Endothelial cell of hepatic sinusoid (primary cell): ENCODE data around the gene CD164.

Experiments
- in situ Hi-C: cut with HindIII; loops from 2 replicates; pipeline ENCODE4 v1.10.0; 2017; ENCODE audit warnings: low sequenced_read_pairs

Gene CD164

DNA sequence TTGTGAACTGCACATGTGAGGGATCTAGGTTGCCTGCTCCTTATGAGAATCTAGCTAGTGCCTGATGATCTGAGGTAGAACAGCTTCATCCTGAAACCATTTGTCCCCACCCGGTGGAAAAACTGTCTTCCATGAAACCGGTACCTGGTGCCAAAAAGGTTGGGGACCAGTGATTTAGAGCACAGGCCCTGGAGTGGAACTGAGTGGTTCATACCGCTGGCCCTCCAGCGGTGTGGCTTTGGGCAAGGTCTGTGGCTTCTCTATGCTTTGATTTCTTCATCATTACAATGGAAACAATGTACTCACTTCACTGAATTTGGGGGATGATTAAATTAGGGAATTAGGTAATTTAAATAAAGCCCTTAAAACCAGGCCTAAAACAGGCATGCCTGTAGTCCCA, 36.3 kb downstream of the CD164 start:
- in situ Hi-C loops, result no loop called here

DNA sequence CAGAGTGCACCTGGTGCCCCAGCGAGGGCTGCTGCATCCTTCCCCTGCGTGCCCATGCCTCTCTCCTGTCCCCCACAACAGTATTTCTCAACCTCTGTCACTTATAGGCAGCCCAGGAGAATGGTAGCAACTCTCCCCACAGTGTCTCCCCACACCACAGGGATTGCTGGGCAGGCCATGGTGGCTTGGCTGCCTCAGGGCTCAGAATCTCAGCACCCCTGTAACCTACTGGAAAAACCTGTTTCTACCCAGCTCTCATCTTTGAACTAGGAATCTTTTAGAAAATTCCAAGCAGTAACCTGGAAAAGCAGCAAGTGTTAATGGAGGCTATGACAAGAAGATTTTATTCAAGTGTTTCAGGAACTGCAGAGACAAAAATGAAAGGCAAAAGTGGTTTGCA, 38.0 kb downstream of the CD164 start:
- in situ Hi-C loops, result no loop called here

GRCh38 chr6:109343518-109343917, 38.7 kb downstream of the CD164 start:
- in situ Hi-C loops, result no loop called here

GRCh38 chr6:109342911-109343310, 39.4 kb downstream of the CD164 start:
- in situ Hi-C loops, result no loop called here

- in situ Hi-C loops, result no loop called here
Measured at GRCh38 chr6:109342506-109342905, 39.8 kb downstream of the CD164 start.

- in situ Hi-C loops, result no loop called here
Measured at GRCh38 chr6:109340811-109341210, 41.5 kb downstream of the CD164 start.

GRCh38 chr6:109339906-109340678, 42.2 kb downstream of the CD164 start:
- in situ Hi-C loops, result loop anchor here (10.0 kb wide), 1 partner anchor 65 kb away; no protein-coding TSS in a partner anchor

GRCh38 chr6:109336221-109336961, 45.9 kb downstream of the CD164 start:
- in situ Hi-C loops, result loop anchor here (10.0 kb wide), 1 partner anchor 68 kb away; no protein-coding TSS in a partner anchor

DNA sequence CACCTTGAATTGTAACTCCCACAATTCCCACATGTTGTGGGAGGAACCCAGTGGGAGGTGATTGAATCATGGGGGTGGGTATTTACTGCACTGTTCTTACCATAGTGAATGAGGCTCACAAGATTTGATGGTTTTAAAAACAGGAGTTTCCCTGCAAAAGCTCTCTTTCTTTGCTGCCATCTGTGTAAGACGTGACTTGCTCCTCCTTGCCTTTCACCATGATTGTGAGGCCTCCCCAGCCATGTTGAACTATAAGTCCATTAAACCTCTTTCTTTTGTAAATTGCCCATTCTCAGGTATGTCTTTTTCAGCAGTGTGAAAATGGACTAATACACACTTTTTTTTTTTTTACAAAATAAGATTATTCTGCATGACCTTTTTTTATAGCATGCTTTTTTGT, 48.4 kb downstream of the CD164 start:
- in situ Hi-C loops, result loop anchor here (10.0 kb wide), 1 partner anchor 71 kb away; no protein-coding TSS in a partner anchor

GRCh38 chr6:109332748-109333147, 49.5 kb downstream of the CD164 start:
- in situ Hi-C loops, result loop anchor here (10.0 kb wide), 1 partner anchor 72 kb away; no protein-coding TSS in a partner anchor

GRCh38 chr6:109331081-109331480, 51.2 kb downstream of the CD164 start:
- in situ Hi-C loops, result loop anchor here (10.0 kb wide), 1 partner anchor 74 kb away; no protein-coding TSS in a partner anchor

- in situ Hi-C loops, result loop anchor here (10.0 kb wide), 1 partner anchor 75 kb away; no protein-coding TSS in a partner anchor
Measured at GRCh38 chr6:109330263-109330662, 52.0 kb downstream of the CD164 start.

DNA sequence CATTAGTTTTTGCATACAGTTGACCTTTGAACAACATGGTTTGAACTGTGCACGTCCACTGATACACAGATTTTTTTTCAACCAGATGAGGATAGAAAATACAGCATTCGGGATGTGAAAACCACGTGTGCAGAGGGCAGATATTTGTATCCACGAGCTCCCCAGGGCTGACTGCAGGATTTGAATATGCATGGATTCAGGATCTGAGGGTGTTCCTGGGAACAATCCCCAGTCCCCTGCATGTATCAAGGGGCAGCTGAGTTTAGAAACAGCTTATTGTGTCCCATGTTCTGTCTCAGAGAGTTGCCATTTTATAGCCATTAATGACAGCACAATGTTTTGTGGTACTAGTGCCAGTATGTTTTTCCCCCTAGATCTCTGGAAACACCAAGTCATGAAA, 53.6 kb downstream of the CD164 start:
- in situ Hi-C loops, result no loop called here

- in situ Hi-C loops, result no loop called here
Measured at GRCh38 chr6:109327959-109328358, 54.3 kb downstream of the CD164 start.

- in situ Hi-C loops, result no loop called here
Measured at GRCh38 chr6:109327491-109327890, 54.8 kb downstream of the CD164 start.

GRCh38 chr6:109326351-109326750, 55.9 kb downstream of the CD164 start:
- in situ Hi-C loops, result no loop called here

DNA sequence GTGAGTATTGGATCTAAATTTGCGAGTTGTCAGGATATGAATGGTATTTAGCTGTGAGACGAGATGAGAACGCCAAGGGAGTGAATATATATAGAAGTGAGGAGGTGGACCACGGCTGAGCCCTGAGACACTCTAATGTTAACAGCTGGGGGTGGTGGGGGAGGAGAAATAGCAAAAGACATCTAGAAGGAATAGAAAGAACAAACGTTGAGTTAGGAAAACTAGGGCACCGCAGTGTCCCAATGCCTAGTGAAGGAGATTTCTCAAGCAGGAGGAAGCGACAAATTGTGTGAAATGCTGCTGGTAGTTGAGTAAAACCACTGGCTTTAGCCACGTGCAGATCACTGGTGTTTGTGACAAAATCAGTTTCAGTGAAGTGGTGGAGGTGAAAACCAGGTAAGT, 56.9 kb downstream of the CD164 start:
- in situ Hi-C loops, result no loop called here

- in situ Hi-C loops, result no loop called here
Measured at GRCh38 chr6:109323241-109323640, 59.0 kb downstream of the CD164 start.

DNA sequence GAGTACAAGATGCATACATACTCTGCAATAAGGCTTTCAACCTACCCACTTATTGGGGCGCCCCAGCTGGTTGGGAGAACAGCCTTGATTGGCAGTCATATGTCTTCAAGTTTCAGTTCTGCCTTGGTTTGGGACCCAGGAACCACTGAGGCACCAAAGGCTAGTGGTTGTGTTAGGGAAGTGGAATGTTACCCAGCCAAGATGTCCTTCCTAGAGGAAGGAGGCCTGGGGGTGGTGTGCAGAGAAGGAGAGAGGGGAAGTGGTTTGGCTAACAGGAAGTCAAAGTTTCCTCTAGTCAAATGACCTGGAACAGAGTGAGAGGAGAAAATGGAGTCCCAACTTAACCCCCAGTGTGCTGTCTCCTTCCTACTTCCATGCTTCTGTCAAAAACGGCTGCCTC, 59.4 kb downstream of the CD164 start:
- in situ Hi-C loops, result no loop called here

GRCh38 chr6:109321752-109322151, 60.5 kb downstream of the CD164 start:
- in situ Hi-C loops, result no loop called here

- in situ Hi-C loops, result no loop called here
Measured at GRCh38 chr6:109320072-109320471, 62.2 kb downstream of the CD164 start.

DNA sequence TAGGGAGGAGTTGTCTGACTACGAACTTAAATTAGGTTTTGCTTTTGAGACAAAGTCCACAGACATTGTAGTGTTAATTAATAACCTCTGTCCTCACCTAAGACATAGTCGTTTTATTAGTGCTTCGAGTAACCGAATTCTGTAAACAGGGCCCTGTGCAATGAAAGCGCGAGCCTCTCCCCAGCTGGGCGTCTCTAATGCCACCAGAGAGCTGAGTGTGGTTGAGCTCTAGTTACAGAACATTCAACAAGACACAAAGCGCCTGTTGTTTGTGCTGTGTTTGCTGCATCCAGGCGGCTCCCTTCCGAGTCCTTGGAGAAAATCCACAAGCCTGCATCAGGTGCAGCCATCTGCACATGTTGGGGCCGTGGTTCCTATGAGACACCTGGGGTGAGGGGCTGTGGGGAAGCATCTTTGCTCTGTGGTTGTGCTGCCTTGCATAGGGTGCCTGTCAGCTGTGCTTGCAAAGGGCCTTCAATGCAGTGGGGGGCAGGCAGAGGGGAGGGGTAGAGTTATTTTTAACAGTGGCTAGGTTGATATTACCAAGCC, 63.9 kb downstream of the CD164 start:
- in situ Hi-C loops, result no loop called here
